ENCODE data around the gene SLC31A1. TPM values are rescaled to one million over a fixed set of nuclear protein-coding genes. Genes with fewer than 3 reads are reported as not detected.

Gene SLC31A1
- total and polyA plus RNA-seq, 2 of the 13 experiments (the other 11 are each of a cell fraction or from before 2014, with no cell fraction given) = 62.9 to 70.0 TPM

DNA sequence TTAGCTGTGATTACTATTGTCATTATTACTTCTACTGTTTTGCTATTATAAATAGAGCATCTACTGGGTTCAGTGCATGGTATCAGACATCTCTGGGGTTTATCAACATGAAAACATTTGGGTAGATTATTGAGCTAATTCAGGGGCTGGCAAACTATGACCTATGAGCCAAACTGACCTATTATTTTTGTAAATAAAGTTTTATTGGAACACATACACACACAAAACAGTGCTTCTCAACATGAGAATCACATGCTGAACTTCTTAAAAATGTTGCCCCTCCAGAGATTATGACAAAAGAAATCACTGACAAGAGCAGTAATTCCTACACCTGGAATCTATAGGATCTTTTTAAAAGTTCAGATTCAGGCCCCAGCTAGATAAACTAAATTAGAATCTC, 40.2 kb upstream of the SLC31A1 start:
- in situ Hi-C loops (cut with HindIII; ENCODE audit: extremely low pct_ligation_motif_present, low pct_unique_long_range_greater_than_20kb) (no loop called here), intact Hi-C loops (cut with micrococcal nuclease; ENCODE audit: unreplicated experiment) (no loop called here)
- H3K4me1 ChIP-seq (ENCODE audit: insufficient read depth, low read length) = no peaks in the 10 kb centered on the region
- H3K27ac ChIP-seq (ENCODE audit: extremely low read length, insufficient read depth, low read length) = no peak overlapping the region
- no peaks in the 10 kb centered on the region for H4K20me1 ChIP-seq (ENCODE audit: insufficient read depth, low read length)
- FAIRE-seq = no peak
- peaks cover 14 to 84% of the 10 kb centered on the region in 2 experiments for H3K36me3 ChIP-seq (replicated peaks in 1 of 2; ENCODE audit: control insufficient read depth in 1 of 2, insufficient read depth in 2 of 2, low read length in 2 of 2)
- H3K4me2 ChIP-seq (ENCODE audit: low read depth, low read length) = no peak overlapping the region
- DNase-seq (ENCODE audit: low spot score) = no peak
- ATAC-seq = no peak
- H3K9me3 ChIP-seq (ENCODE audit: low read length) = no peaks in the 10 kb centered on the region
- ChIA-PET CTCF (ENCODE audit: low intra/inter-chr PET ratio, low total read pairs) (no interaction called here), POLR2A (no interaction called here)
- H2AFZ ChIP-seq (ENCODE audit: low read length) = no peak overlapping the region
- TF ChIP-seq ZNF543 (CRISPR knock-in tag; IDR thresholded peaks at IDR 0.05) = no peak
- no peak for TF ChIP-seq NFE2L2 (IDR thresholded peaks at IDR 0.05; ENCODE audit: low read length)
- TF ChIP-seq TCF12 (IDR thresholded peaks at IDR 0.05) = no peak
- TF ChIP-seq TCF12 (CRISPR knock-in tag; IDR thresholded peaks at IDR 0.05) = no peak
- TF ChIP-seq, protein P1, sequence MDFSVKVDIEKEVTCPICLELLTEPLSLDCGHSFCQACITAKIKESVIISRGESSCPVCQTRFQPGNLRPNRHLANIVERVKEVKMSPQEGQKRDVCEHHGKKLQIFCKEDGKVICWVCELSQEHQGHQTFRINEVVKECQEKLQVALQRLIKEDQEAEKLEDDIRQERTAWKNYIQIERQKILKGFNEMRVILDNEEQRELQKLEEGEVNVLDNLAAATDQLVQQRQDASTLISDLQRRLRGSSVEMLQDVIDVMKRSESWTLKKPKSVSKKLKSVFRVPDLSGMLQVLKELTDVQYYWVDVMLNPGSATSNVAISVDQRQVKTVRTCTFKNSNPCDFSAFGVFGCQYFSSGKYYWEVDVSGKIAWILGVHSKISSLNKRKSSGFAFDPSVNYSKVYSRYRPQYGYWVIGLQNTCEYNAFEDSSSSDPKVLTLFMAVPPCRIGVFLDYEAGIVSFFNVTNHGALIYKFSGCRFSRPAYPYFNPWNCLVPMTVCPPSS (IDR thresholded peaks at IDR 0.05) = no peak
- TF ChIP-seq GZF1 (CRISPR knock-in tag; IDR thresholded peaks at IDR 0.05) = no peak
- TF ChIP-seq, protein P2, sequence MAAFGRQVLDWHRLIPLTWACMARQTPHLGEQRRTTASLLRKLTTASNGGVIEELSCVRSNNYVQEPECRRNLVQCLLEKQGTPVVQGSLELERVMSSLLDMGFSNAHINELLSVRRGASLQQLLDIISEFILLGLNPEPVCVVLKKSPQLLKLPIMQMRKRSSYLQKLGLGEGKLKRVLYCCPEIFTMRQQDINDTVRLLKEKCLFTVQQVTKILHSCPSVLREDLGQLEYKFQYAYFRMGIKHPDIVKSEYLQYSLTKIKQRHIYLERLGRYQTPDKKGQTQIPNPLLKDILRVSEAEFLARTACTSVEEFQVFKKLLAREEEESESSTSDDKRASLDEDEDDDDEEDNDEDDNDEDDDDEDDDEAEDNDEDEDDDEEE (CRISPR knock-in tag; IDR thresholded peaks at IDR 0.05) = no peak
- no peak for TF ChIP-seq SALL2 (CRISPR knock-in tag; IDR thresholded peaks at IDR 0.05)
- no peak for TF ChIP-seq U2AF1 (optimal IDR thresholded peaks at IDR 0.05; ENCODE audit: low read depth, low read length)
- no peak for TF ChIP-seq ESRRA (CRISPR knock-in tag; IDR thresholded peaks at IDR 0.05; ENCODE audit: low read depth)
- TF ChIP-seq, protein P3, sequence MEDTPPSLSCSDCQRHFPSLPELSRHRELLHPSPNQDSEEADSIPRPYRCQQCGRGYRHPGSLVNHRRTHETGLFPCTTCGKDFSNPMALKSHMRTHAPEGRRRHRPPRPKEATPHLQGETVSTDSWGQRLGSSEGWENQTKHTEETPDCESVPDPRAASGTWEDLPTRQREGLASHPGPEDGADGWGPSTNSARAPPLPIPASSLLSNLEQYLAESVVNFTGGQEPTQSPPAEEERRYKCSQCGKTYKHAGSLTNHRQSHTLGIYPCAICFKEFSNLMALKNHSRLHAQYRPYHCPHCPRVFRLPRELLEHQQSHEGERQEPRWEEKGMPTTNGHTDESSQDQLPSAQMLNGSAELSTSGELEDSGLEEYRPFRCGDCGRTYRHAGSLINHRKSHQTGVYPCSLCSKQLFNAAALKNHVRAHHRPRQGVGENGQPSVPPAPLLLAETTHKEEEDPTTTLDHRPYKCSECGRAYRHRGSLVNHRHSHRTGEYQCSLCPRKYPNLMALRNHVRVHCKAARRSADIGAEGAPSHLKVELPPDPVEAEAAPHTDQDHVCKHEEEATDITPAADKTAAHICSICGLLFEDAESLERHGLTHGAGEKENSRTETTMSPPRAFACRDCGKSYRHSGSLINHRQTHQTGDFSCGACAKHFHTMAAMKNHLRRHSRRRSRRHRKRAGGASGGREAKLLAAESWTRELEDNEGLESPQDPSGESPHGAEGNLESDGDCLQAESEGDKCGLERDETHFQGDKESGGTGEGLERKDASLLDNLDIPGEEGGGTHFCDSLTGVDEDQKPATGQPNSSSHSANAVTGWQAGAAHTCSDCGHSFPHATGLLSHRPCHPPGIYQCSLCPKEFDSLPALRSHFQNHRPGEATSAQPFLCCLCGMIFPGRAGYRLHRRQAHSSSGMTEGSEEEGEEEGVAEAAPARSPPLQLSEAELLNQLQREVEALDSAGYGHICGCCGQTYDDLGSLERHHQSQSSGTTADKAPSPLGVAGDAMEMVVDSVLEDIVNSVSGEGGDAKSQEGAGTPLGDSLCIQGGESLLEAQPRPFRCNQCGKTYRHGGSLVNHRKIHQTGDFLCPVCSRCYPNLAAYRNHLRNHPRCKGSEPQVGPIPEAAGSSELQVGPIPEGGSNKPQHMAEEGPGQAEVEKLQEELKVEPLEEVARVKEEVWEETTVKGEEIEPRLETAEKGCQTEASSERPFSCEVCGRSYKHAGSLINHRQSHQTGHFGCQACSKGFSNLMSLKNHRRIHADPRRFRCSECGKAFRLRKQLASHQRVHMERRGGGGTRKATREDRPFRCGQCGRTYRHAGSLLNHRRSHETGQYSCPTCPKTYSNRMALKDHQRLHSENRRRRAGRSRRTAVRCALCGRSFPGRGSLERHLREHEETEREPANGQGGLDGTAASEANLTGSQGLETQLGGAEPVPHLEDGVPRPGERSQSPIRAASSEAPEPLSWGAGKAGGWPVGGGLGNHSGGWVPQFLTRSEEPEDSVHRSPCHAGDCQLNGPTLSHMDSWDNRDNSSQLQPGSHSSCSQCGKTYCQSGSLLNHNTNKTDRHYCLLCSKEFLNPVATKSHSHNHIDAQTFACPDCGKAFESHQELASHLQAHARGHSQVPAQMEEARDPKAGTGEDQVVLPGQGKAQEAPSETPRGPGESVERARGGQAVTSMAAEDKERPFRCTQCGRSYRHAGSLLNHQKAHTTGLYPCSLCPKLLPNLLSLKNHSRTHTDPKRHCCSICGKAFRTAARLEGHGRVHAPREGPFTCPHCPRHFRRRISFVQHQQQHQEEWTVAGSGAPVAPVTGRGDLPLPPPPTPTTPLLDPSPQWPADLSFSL (CRISPR knock-in tag; IDR thresholded peaks at IDR 0.05) = no peak
- TF ChIP-seq CENPT (CRISPR knock-in tag; IDR thresholded peaks at IDR 0.05; ENCODE audit: low read depth) = no peak
- TF ChIP-seq ZNF570 (CRISPR knock-in tag; IDR thresholded peaks at IDR 0.05; ENCODE audit: borderline replicate concordance) = no peak
- no peak for TF ChIP-seq MIER3 (CRISPR knock-in tag; IDR thresholded peaks at IDR 0.05; ENCODE audit: borderline replicate concordance)
- no peak for TF ChIP-seq GATAD2A (CRISPR knock-in tag; IDR thresholded peaks at IDR 0.05)
- no peak for TF ChIP-seq ZNF383 (CRISPR knock-in tag; IDR thresholded peaks at IDR 0.05; ENCODE audit: borderline replicate concordance)
- no peak for TF ChIP-seq FLYWCH1 (CRISPR knock-in tag; IDR thresholded peaks at IDR 0.05)
- no peak overlapping the region for H3K9ac ChIP-seq (ENCODE audit: insufficient read depth, low read depth, low read length)
- no peak overlapping the region for H3K4me3 ChIP-seq (replicated peaks in 1 of 3; ENCODE audit: insufficient read depth in 1 of 3, low read depth in 2 of 3, low read length in 3 of 3)
- H3K79me2 ChIP-seq (ENCODE audit: insufficient read depth, low read length) = no peaks in the 10 kb centered on the region
- no TSS peak for BruUV-seq (replicated peaks)
- no peaks in the 10 kb centered on the region for H3K27me3 ChIP-seq (ENCODE audit: control insufficient read depth in 1 of 2, insufficient read depth in 2 of 2, low read length in 2 of 2)

Measured in HepG2 (cell line).